Measurements from ENCODE around the gene DLG2.

DNA sequence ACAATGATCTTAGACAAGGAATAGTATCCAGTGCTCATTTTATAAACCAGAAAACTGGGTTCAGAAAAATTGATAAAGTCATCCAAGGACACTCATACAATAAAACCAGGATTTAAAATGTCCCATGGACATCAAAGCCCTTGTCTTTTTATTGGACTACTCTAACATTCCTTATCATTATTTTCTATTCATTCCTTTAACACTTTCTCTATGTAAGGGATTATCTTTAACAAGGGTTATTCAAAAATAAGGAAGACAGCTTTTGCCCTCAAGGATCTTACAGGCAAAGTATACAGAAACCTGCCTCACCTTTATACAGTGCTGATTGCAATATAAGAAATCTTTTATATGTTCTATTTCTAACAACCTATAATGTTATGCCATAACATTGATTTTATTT, 790.8 kb downstream of the DLG2 start:
- TF ChIP-seq, protein P1, sequence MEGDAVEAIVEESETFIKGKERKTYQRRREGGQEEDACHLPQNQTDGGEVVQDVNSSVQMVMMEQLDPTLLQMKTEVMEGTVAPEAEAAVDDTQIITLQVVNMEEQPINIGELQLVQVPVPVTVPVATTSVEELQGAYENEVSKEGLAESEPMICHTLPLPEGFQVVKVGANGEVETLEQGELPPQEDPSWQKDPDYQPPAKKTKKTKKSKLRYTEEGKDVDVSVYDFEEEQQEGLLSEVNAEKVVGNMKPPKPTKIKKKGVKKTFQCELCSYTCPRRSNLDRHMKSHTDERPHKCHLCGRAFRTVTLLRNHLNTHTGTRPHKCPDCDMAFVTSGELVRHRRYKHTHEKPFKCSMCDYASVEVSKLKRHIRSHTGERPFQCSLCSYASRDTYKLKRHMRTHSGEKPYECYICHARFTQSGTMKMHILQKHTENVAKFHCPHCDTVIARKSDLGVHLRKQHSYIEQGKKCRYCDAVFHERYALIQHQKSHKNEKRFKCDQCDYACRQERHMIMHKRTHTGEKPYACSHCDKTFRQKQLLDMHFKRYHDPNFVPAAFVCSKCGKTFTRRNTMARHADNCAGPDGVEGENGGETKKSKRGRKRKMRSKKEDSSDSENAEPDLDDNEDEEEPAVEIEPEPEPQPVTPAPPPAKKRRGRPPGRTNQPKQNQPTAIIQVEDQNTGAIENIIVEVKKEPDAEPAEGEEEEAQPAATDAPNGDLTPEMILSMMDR (IDR thresholded peaks at IDR 0.05), result no peak
- no peak for TF ChIP-seq ZFX (IDR thresholded peaks at IDR 0.05; ENCODE audit: borderline replicate concordance)

All from 22Rv1 (cell line).